ENCODE measurements around the gene RPS6KA1.

- TF ChIP-seq, protein P1, sequence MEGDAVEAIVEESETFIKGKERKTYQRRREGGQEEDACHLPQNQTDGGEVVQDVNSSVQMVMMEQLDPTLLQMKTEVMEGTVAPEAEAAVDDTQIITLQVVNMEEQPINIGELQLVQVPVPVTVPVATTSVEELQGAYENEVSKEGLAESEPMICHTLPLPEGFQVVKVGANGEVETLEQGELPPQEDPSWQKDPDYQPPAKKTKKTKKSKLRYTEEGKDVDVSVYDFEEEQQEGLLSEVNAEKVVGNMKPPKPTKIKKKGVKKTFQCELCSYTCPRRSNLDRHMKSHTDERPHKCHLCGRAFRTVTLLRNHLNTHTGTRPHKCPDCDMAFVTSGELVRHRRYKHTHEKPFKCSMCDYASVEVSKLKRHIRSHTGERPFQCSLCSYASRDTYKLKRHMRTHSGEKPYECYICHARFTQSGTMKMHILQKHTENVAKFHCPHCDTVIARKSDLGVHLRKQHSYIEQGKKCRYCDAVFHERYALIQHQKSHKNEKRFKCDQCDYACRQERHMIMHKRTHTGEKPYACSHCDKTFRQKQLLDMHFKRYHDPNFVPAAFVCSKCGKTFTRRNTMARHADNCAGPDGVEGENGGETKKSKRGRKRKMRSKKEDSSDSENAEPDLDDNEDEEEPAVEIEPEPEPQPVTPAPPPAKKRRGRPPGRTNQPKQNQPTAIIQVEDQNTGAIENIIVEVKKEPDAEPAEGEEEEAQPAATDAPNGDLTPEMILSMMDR (IDR thresholded peaks at IDR 0.05) = no peak
- no peak for TF ChIP-seq POLR2A (IDR thresholded peaks at IDR 0.05)
These were observed 77.6 kb downstream of the RPS6KA1 start for GRCh38 chr1:26607186-26607585.

All from upper lobe of left lung (tissue), 4 donors.